GM18517 (cell line): ENCODE results near the gene SLC25A21.

Experiments
- ATAC-seq: cut with Tn5 transposase; IDR thresholded peaks from one replicate; pipeline ENCODE4 v1.9.1; 2021; ENCODE audit warnings: mild to moderate bottlenecking, moderate library complexity; ENCODE audit not compliant: unreplicated experiment

The SLC25A21 gene

GRCh38 chr14:37048666-37049071, 123.7 kb downstream of the SLC25A21 start:
- ATAC-seq = no peak

GRCh38 chr14:37047996-37048395, 124.4 kb downstream of the SLC25A21 start:
- no peak for ATAC-seq

GRCh38 chr14:37047226-37047625, 125.2 kb downstream of the SLC25A21 start:
- no peak for ATAC-seq

GRCh38 chr14:37046815-37047214, 125.6 kb downstream of the SLC25A21 start:
- no peak for ATAC-seq

GRCh38 chr14:37045340-37046061, 126.9 kb downstream of the SLC25A21 start:
- ATAC-seq = no peak

GRCh38 chr14:37037636-37038387, 134.6 kb downstream of the SLC25A21 start:
- no peak for ATAC-seq

- no peak for ATAC-seq
Observed at GRCh38 chr14:37036669-37037341, 135.6 kb downstream of the SLC25A21 start.

GRCh38 chr14:37035401-37035800, 137.0 kb downstream of the SLC25A21 start:
- no peak for ATAC-seq

- ATAC-seq = no peak
Observed at GRCh38 chr14:37034410-37035285, 137.8 kb downstream of the SLC25A21 start.

- ATAC-seq = no peak
Observed at GRCh38 chr14:37032863-37033262, 139.5 kb downstream of the SLC25A21 start.

GRCh38 chr14:37027188-37027824, 145.1 kb downstream of the SLC25A21 start:
- ATAC-seq = no peak

GRCh38 chr14:37023875-37024565, 148.4 kb downstream of the SLC25A21 start:
- ATAC-seq = no peak

- no peak for ATAC-seq
Observed at GRCh38 chr14:37021390-37021789, 151.0 kb downstream of the SLC25A21 start.

- ATAC-seq = no peak
Observed at GRCh38 chr14:37019488-37019887, 152.9 kb downstream of the SLC25A21 start.

- ATAC-seq = no peak
Observed at GRCh38 chr14:37018571-37019240, 153.7 kb downstream of the SLC25A21 start.

- no peak for ATAC-seq
Observed at GRCh38 chr14:37013078-37013477, 159.3 kb downstream of the SLC25A21 start.

- no peak for ATAC-seq
Observed at GRCh38 chr14:36998686-36999085, 173.7 kb downstream of the SLC25A21 start.

GRCh38 chr14:36997843-36998242, 174.6 kb downstream of the SLC25A21 start:
- ATAC-seq = no peak
